Measurements from ENCODE around the gene SLITRK1. TPM values are rescaled to one million over a fixed set of nuclear protein-coding genes. Genes with fewer than 3 reads are reported as not detected.

The SLITRK1 gene
- total RNA-seq, 1 experiment from 2014 or later, result 0.20 TPM

DNA sequence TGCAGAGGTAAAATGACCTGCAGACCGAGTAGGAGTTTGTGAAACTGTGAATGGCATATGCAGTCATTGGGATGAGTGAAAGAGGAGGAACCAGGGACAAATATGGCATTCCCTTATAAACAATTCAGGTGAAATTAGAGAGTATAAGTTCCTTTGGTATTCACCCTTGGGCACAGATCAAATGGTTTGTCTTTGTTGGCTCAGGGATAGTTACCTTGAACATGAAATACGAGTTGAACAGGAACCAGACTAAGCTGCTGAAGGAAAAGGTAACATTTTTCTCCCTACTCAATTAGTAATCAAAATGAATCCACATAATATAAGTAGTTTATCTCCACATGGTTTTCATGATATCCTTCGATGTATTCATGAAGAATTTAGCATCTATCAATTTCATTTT is 50.5 kb downstream of the SLITRK1 start:
- no peaks in the 10 kb centered on the region for H3K79me1 ChIP-seq (ENCODE audit: insufficient read depth, low read depth, low read length, poor library complexity, severe bottlenecking)
- no peak overlapping the region for H2AFZ ChIP-seq (ENCODE audit: low read length)
- no peak overlapping the region for H4K5ac ChIP-seq (ENCODE audit: insufficient read length, low read depth, low read length)
- no peak overlapping the region for H3K27ac Mint-ChIP-seq
- no peak overlapping the region for H3K4me3 Mint-ChIP-seq
- H3T11ph ChIP-seq (ENCODE audit: low read length), result no peak overlapping the region
- H3K4me1 Mint-ChIP-seq, result peaks cover 24 to 29% of the 10 kb centered on the region in 2 experiments
- H2BK5ac ChIP-seq (ENCODE audit: insufficient read length, low read length), result no peak overlapping the region
- H3K9me3 ChIP-seq (ENCODE audit: control insufficient read depth, low read depth, low read length), result no peaks in the 10 kb centered on the region
- no peak overlapping the region for H3K4me2 ChIP-seq (ENCODE audit: insufficient read depth, insufficient read length, low read length)
- H3K27me3 Mint-ChIP-seq (ENCODE audit: low read depth), result no peaks in the 10 kb centered on the region
- H3K23me2 ChIP-seq (ENCODE audit: insufficient read length, low read depth, low read length, poor library complexity, severe bottlenecking), result no peaks in the 10 kb centered on the region
- H2BK120ac ChIP-seq (ENCODE audit: low read depth, low read length, poor library complexity, severe bottlenecking), result no peak overlapping the region
- no peak overlapping the region for H3K4ac ChIP-seq (ENCODE audit: low read depth, low read length)
- DNase-seq, result no peak
- no peak overlapping the region for H4K8ac ChIP-seq (replicated peaks; ENCODE audit: insufficient read length, low read depth, low read length)
- H4K20me1 ChIP-seq (ENCODE audit: control insufficient read depth, insufficient read depth, insufficient read length), result no peaks in the 10 kb centered on the region
- H4K91ac ChIP-seq (ENCODE audit: insufficient read length, low read depth, low read length), result no peak overlapping the region
- H2BK20ac ChIP-seq (ENCODE audit: low read depth, low read length, poor library complexity, severe bottlenecking), result no peak overlapping the region
- H3K27ac ChIP-seq (ENCODE audit: insufficient read length, low read depth, low read length), result no peak overlapping the region
- WGBS (ENCODE audit: extremely low coverage, insufficient read length, low lambda C conversion rate), result no CpG with 5 or more reads among the region's 3 CpGs
- H3K27me3 ChIP-seq (ENCODE audit: insufficient read depth, low read length), result no peaks in the 10 kb centered on the region
- no peaks in the 10 kb centered on the region for H3K36me3 Mint-ChIP-seq (ENCODE audit: insufficient read depth in 1 of 3, low read depth in 3 of 3)
- no peaks in the 10 kb centered on the region; a peak in 1 of 5 replicates for H3K9me3 Mint-ChIP-seq
- H3K79me2 ChIP-seq (ENCODE audit: insufficient read depth, low read length), result no peaks in the 10 kb centered on the region
- H3K9ac ChIP-seq (ENCODE audit: extremely low read depth, insufficient read length, low read length), result no peak overlapping the region
- H3K23ac ChIP-seq (ENCODE audit: insufficient read length, low read depth, low read length), result no peak overlapping the region
- H2AK5ac ChIP-seq (ENCODE audit: insufficient read length, low read length), result no peak overlapping the region
- no peak overlapping the region for H3K56ac ChIP-seq (ENCODE audit: insufficient read length, low read depth, low read length)
- H3K18ac ChIP-seq (ENCODE audit: insufficient read length, low read depth, low read length), result no peak overlapping the region
- no peak overlapping the region for H2BK15ac ChIP-seq (ENCODE audit: low read depth, low read length)
- H2BK12ac ChIP-seq (ENCODE audit: insufficient read length, low read depth, low read length), result no peak overlapping the region
- TF ChIP-seq, protein P1, sequence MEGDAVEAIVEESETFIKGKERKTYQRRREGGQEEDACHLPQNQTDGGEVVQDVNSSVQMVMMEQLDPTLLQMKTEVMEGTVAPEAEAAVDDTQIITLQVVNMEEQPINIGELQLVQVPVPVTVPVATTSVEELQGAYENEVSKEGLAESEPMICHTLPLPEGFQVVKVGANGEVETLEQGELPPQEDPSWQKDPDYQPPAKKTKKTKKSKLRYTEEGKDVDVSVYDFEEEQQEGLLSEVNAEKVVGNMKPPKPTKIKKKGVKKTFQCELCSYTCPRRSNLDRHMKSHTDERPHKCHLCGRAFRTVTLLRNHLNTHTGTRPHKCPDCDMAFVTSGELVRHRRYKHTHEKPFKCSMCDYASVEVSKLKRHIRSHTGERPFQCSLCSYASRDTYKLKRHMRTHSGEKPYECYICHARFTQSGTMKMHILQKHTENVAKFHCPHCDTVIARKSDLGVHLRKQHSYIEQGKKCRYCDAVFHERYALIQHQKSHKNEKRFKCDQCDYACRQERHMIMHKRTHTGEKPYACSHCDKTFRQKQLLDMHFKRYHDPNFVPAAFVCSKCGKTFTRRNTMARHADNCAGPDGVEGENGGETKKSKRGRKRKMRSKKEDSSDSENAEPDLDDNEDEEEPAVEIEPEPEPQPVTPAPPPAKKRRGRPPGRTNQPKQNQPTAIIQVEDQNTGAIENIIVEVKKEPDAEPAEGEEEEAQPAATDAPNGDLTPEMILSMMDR (conservative IDR thresholded peaks at IDR 0.05), result no peak
- peaks cover 3% of the 10 kb centered on the region; the same call in 1 of the 2 replicates for H3K4me1 ChIP-seq (ENCODE audit: insufficient read depth, low read length)
- H3K14ac ChIP-seq (ENCODE audit: insufficient read depth, low read length), result no peak overlapping the region
